Neural cell (in vitro differentiated cells): ENCODE data around the gene RSF1. TPM values are rescaled to one million over a fixed set of nuclear protein-coding genes. Genes with fewer than 3 reads are reported as not detected.

ENCODE experiments used
- H2AFZ ChIP-seq: fragments of 200-600, 300-800 bp; sonication (generic), shearing (Covaris generic); 2 replicates; pipeline ENCODE4 v1.6.0; 2014; ENCODE audit warnings: low read depth, mild to moderate bottlenecking, antibody characterized with exemption, low read length, moderate library complexity
- H3F3A ChIP-seq: fragments of 200-600 bp; shearing (Covaris generic); 2 replicates; pipeline ENCODE4 v1.6.1; 2016; ENCODE audit warnings: mild to moderate bottlenecking, moderate library complexity, mixed read lengths, antibody characterized with exemption, low read length; ENCODE audit not compliant: insufficient read depth, poor library complexity, severe bottlenecking
- H3K27ac ChIP-seq: fragments of 200-600, 300-800 bp; sonication (generic), shearing (Covaris generic); 2 replicates; pipeline ENCODE4 v1.5.1; 2014; ENCODE audit warnings: mild to moderate bottlenecking, low read length, moderate library complexity
- H3K27me3 ChIP-seq: fragments of 300-800, 200-600 bp; sonication (generic), shearing (Covaris generic); 2 replicates; pipeline ENCODE4 v1.6.0; 2014; ENCODE audit warnings: mild to moderate bottlenecking, low read depth, low read length, moderate library complexity; ENCODE audit not compliant: insufficient read depth
- H3K36me3 ChIP-seq: fragments of 300-800, 200-600 bp; sonication (generic), shearing (Covaris generic); 2 replicates; pipeline ENCODE4 v1.5.1; 2014; ENCODE audit warnings: mild to moderate bottlenecking, antibody characterized with exemption, low read length, moderate library complexity; ENCODE audit not compliant: insufficient read depth
- H3K4me2 ChIP-seq: fragments of 300-800, 200-600 bp; sonication (generic), shearing (Covaris generic); 2 replicates; pipeline ENCODE4 v1.6.0; 2014; ENCODE audit warnings: mild to moderate bottlenecking, low read length
- H3K4me3 ChIP-seq: fragments of 300-800, 200-600 bp; sonication (generic), shearing (Covaris generic); 2 replicates; pipeline ENCODE4 v1.5.1; 2014; ENCODE audit warnings: mild to moderate bottlenecking, low read length, moderate library complexity
- H3K79me2 ChIP-seq: fragments of 200-600 bp; shearing (Covaris generic); replicated peaks from 2 replicates; pipeline ENCODE4 v1.6.0; 2014; ENCODE audit warnings: mild to moderate bottlenecking, low read length, moderate library complexity; ENCODE audit not compliant: insufficient read depth
- H3K9ac ChIP-seq: fragments of 300-800, 200-600 bp; sonication (generic), shearing (Covaris generic); 2 replicates; pipeline ENCODE4 v1.6.1; 2016; ENCODE audit warnings: mild to moderate bottlenecking, low read length, mixed read lengths
- H3K9me2 ChIP-seq: fragments of 200-600 bp; shearing (Covaris generic); 2 replicates; pipeline ENCODE4 v1.6.1; 2016; ENCODE audit warnings: mild to moderate bottlenecking, low read length, mixed read lengths; ENCODE audit not compliant: insufficient read depth
- H3K9me3 ChIP-seq: fragments of 200-600, 300-800 bp; sonication (generic), shearing (Covaris generic); 2 replicates; pipeline ENCODE4 v1.6.1; 2016; ENCODE audit warnings: mild to moderate bottlenecking, mixed run types, low read length, moderate library complexity, mixed read lengths
- H4K20me1 ChIP-seq: fragments of 200-600 bp; shearing (Covaris generic); 2 replicates; pipeline ENCODE4 v1.6.1; 2016; ENCODE audit warnings: mild to moderate bottlenecking, mixed run types; ENCODE audit not compliant: insufficient read depth
- EP300 ChIP-seq: fragments of 450-650 bp; conservative IDR thresholded peaks from 2 replicates; pipeline ENCODE4 v1.6.1; 2014; ENCODE audit warnings: antibody characterized with exemption, mild to moderate bottlenecking, moderate library complexity; ENCODE audit not compliant: poor library complexity, severe bottlenecking
- EZH2 ChIP-seq: fragments of 200-600, 300-800 bp; shearing (Covaris generic), sonication (generic); IDR thresholded peaks from 2 replicates; pipeline ENCODE4 v1.6.1; 2014; ENCODE audit warnings: antibody characterized with exemption, low read length, borderline replicate concordance, mild to moderate bottlenecking; ENCODE audit not compliant: insufficient read depth, poor library complexity, severe bottlenecking
- MXI1 ChIP-seq: fragments of 450-650 bp; conservative IDR thresholded peaks from 2 replicates; pipeline ENCODE4 v1.6.1; 2014; ENCODE audit warnings: antibody characterized with exemption, mild to moderate bottlenecking; ENCODE audit not compliant: poor library complexity, severe bottlenecking
- POLR2AphosphoS5 ChIP-seq: IDR thresholded peaks from 2 replicates; pipeline ENCODE4 v1.6.1; 2012
- RAD21 ChIP-seq: fragments of 450-650 bp; conservative IDR thresholded peaks from 2 replicates; pipeline ENCODE4 v1.6.1; 2014; ENCODE audit warnings: antibody characterized with exemption, mild to moderate bottlenecking, moderate library complexity
- SMC3 ChIP-seq: fragments of 450-650 bp; conservative IDR thresholded peaks from 2 replicates; pipeline ENCODE4 v1.6.1; 2014; ENCODE audit warnings: antibody characterized with exemption, mild to moderate bottlenecking, moderate library complexity; ENCODE audit not compliant: poor library complexity
- TAF1 ChIP-seq: IDR thresholded peaks from 2 replicates; pipeline ENCODE4 v1.6.1; 2012; ENCODE audit warnings: low read depth
- polyA plus RNA-seq: library from polyadenylated mRNA; depleted of rRNA; stranded (reverse); fragments of >200 nt; gene quantifications from 2 replicates; pipeline ENCODE4 v1.2.3, GENCODE V29; 2014
- TF ChIP-seq, protein P1 (sequence below): fragments of 450-650 bp; IDR thresholded peaks from 2 replicates; pipeline ENCODE4 v1.5.1; 2014; ENCODE audit warnings: antibody characterized with exemption, mild to moderate bottlenecking, moderate library complexity; ENCODE audit not compliant: poor library complexity, severe bottlenecking
- TF ChIP-seq, protein P2 (sequence below): IDR thresholded peaks from 2 replicates; pipeline ENCODE4 v1.6.1; 2012; ENCODE audit warnings: borderline replicate concordance

RSF1 gene
- polyA plus RNA-seq, 1 donor from 2014 or later, result 19.1 TPM

DNA sequence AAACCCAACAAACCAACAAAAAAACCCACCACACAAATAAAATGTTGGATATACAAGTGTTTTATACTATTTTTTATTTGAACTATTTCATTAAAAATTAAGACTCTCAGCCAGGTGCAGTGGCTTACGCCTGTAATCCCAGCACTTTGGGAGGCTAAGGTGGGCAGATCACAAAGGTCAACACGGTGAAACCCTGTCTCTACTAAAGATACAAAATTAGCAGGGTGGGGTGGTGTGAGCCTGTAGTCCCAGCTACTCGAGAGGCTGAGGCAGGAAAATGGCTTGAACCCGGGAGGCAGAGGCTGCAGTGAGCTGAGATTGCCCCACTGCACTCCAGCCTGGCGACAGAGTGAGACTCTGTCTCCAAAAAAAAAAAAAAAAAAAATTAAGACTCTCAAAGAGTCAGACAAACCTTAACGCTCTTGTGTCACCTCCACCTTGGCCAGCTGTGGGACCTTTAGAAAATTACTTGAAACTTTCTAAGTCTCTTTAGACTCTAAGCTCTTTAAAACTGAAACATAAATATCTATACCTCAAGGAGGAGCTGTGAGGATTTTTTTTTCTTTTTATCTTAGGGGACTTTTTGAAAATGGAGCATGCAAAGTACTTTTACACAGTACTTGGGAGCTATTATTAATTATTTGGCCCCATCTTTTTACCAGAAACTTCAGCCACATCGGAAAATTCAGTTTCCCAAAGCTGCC lies 114.5 kb downstream of the RSF1 start:
- Histone ChIP-seq H4K20me1 (no peaks in the 10 kb centered on the region), H3K36me3 (peaks cover 4% of the 10 kb centered on the region), H3K79me2 (no peaks in the 10 kb centered on the region), H3K9me3 (no peaks in the 10 kb centered on the region), H3K4me2 (no peak overlapping the region), H3F3A (no peaks in the 10 kb centered on the region), H2AFZ (no peak overlapping the region), H3K27me3 (no peaks in the 10 kb centered on the region), H3K4me3 (no peak overlapping the region), H3K9ac (no peak overlapping the region), H3K9me2 (no peaks in the 10 kb centered on the region), H3K27ac (no peak overlapping the region)
- TF ChIP-seq, protein P1, sequence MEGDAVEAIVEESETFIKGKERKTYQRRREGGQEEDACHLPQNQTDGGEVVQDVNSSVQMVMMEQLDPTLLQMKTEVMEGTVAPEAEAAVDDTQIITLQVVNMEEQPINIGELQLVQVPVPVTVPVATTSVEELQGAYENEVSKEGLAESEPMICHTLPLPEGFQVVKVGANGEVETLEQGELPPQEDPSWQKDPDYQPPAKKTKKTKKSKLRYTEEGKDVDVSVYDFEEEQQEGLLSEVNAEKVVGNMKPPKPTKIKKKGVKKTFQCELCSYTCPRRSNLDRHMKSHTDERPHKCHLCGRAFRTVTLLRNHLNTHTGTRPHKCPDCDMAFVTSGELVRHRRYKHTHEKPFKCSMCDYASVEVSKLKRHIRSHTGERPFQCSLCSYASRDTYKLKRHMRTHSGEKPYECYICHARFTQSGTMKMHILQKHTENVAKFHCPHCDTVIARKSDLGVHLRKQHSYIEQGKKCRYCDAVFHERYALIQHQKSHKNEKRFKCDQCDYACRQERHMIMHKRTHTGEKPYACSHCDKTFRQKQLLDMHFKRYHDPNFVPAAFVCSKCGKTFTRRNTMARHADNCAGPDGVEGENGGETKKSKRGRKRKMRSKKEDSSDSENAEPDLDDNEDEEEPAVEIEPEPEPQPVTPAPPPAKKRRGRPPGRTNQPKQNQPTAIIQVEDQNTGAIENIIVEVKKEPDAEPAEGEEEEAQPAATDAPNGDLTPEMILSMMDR, result no peak
- TF ChIP-seq MXI1, result no peak
- TF ChIP-seq SMC3, result no peak
- no peak for TF ChIP-seq EZH2
- TF ChIP-seq EP300, result no peak
- no peak for TF ChIP-seq TAF1
- TF ChIP-seq RAD21, result no peak
- TF ChIP-seq, protein P2, sequence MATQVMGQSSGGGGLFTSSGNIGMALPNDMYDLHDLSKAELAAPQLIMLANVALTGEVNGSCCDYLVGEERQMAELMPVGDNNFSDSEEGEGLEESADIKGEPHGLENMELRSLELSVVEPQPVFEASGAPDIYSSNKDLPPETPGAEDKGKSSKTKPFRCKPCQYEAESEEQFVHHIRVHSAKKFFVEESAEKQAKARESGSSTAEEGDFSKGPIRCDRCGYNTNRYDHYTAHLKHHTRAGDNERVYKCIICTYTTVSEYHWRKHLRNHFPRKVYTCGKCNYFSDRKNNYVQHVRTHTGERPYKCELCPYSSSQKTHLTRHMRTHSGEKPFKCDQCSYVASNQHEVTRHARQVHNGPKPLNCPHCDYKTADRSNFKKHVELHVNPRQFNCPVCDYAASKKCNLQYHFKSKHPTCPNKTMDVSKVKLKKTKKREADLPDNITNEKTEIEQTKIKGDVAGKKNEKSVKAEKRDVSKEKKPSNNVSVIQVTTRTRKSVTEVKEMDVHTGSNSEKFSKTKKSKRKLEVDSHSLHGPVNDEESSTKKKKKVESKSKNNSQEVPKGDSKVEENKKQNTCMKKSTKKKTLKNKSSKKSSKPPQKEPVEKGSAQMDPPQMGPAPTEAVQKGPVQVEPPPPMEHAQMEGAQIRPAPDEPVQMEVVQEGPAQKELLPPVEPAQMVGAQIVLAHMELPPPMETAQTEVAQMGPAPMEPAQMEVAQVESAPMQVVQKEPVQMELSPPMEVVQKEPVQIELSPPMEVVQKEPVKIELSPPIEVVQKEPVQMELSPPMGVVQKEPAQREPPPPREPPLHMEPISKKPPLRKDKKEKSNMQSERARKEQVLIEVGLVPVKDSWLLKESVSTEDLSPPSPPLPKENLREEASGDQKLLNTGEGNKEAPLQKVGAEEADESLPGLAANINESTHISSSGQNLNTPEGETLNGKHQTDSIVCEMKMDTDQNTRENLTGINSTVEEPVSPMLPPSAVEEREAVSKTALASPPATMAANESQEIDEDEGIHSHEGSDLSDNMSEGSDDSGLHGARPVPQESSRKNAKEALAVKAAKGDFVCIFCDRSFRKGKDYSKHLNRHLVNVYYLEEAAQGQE, result no peak
- no peak for TF ChIP-seq POLR2AphosphoS5

DNA sequence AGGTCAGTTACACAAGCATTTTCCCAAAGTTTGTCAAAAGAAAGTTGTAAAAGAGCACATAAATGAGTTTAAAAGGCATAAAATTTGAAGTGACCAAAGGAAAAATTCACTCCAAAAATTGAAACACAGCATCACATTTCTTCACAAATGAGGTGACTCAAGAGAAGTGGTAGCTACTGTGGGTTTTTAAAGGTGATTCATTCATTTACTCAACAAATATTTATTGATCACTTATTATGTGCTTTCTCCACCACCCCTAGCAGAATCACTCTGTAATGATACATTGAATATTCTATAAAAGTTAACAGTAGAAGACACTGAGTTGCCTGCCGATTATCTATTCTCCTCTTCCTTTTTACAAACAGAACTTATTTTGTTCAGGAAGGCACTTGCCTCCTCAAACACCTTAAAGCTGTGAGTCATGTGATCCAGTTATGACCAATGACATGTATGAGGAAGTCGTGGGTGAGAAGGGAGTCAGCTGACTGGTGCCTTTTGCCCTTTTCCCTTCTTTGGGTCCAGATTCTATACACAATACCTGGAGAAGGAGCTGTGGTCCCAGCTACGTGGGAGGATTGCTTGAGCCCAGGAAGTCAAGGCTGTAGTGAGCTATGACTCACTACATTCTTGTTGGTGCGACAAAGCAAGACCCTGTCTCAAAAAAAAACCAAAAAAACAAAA lies 115.2 kb downstream of the RSF1 start:
- Histone ChIP-seq H3K36me3 (peaks cover 4% of the 10 kb centered on the region), H3K4me2 (no peak overlapping the region), H3K9me2 (no peaks in the 10 kb centered on the region), H4K20me1 (no peaks in the 10 kb centered on the region), H3K27me3 (no peaks in the 10 kb centered on the region), H3K4me3 (no peak overlapping the region), H2AFZ (no peak overlapping the region), H3K79me2 (no peaks in the 10 kb centered on the region), H3K9ac (no peak overlapping the region), H3K27ac (no peak overlapping the region), H3F3A (no peaks in the 10 kb centered on the region), H3K9me3 (no peaks in the 10 kb centered on the region)
- TF ChIP-seq SMC3, result no peak
- TF ChIP-seq TAF1, result no peak
- TF ChIP-seq EP300, result no peak
- TF ChIP-seq, protein P1, result no peak
- TF ChIP-seq EZH2, result no peak
- no peak for TF ChIP-seq RAD21
